Measurements from ENCODE around the gene MYO18A. TPM values are rescaled to one million over a fixed set of nuclear protein-coding genes. Genes with fewer than 3 reads are reported as not detected.

Gene MYO18A
- total RNA-seq, 1 experiment from 2014 or later = 89.9 TPM

DNA sequence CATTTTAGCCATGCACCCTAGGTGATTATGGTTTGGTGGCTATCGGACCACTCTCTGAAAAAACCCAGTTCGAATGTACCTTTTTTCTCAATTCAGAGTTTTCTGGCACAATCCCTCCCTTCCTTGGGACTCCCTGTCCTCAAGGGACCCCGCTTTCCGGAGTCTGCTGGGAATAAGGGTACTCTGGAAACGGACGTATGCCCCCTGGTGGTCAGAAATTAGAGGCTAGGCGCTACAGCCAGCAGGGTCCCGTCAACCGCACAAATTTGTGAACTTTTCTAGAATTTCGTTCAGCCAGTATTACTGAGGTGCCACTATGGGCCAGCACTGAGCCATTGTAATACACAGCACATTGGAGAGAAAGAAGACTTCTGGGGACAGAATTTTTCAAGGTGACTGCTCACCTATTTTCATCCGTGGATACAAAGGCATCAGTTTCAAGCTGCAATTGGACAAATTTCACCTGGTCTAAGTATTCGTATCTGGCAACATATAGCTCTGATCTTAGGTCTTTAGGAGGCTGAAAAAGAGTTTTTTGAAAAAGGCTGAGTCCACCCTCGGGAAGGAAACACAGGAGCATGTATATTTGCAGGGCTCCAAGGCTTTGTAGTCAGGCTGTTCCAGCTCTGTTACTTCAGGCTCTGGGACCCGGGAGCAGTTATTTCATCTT, 39.3 kb upstream of the MYO18A start:
- Mint-ChIP-seq H3K27ac (ENCODE audit: unreplicated experiment) (no peak overlapping the region), H3K4me1 (ENCODE audit: low read depth, unreplicated experiment) (peaks cover 8% of the 10 kb centered on the region), H3K27me3 (ENCODE audit: unreplicated experiment) (peaks cover 10% of the 10 kb centered on the region), H3K4me3 (ENCODE audit: low read depth, unreplicated experiment) (no peak overlapping the region), H3K36me3 (ENCODE audit: insufficient read depth, unreplicated experiment) (peaks cover 4% of the 10 kb centered on the region), H3K9me3 (ENCODE audit: low read depth, unreplicated experiment) (no peaks in the 10 kb centered on the region)
- peak; percentile 90 for DNase-seq
- no TSS peak for BruUV-seq (replicated peaks)
- CTCF ChIA-PET = interaction anchor here (0.6 to 3.5 kb wide), 8 partner anchors 16 to 254 kb away, joined by 3 to 28 read pairs (median 6); partner anchors contain the start of gene MYO18A
- TF ChIP-seq CTCF (IDR thresholded peaks at IDR 0.05; ENCODE audit: unreplicated experiment) = peak; percentile 95
- intact Hi-C loops (cut with micrococcal nuclease; ENCODE audit: unreplicated experiment) = loop anchor here (1.0 kb wide), 2 partner anchors 70 to 94 kb away; no protein-coding TSS in a partner anchor

DNA sequence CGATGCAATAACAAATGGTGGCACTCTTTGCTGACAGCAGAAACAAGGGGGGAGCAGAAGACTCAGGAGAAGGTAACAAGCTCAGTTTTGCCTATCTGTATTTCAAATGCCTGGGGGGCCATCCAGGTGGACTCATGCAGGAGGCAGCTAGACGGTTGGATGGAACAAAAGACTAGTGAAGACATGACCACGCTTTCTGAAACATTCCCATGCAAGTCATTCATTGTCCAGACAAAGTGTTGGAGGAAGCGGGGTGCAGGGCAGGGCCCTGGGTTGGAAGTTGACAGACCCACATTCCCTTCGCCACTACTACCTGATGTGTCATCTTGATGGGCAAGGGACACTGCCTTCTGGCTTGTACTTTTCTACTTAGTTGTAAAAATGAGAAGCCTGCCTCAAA, 36.7 kb upstream of the MYO18A start:
- no TSS peak for BruUV-seq (replicated peaks)
- Mint-ChIP-seq H3K27ac (ENCODE audit: unreplicated experiment) (no peak overlapping the region), H3K36me3 (ENCODE audit: insufficient read depth, unreplicated experiment) (no peaks in the 10 kb centered on the region), H3K27me3 (ENCODE audit: unreplicated experiment) (peaks cover 10% of the 10 kb centered on the region), H3K4me3 (ENCODE audit: low read depth, unreplicated experiment) (no peak overlapping the region), H3K9me3 (ENCODE audit: low read depth, unreplicated experiment) (no peaks in the 10 kb centered on the region), H3K4me1 (ENCODE audit: low read depth, unreplicated experiment) (peaks cover 8% of the 10 kb centered on the region)
- CTCF ChIA-PET = interaction anchor here (0.6 to 1.1 kb wide), 3 partner anchors 60 to 93 kb away, joined by 3 to 4 read pairs (median 3); no protein-coding TSS in a partner anchor
- intact Hi-C loops (cut with micrococcal nuclease; ENCODE audit: unreplicated experiment) = no loop called here
- no peak for DNase-seq
- no peak for TF ChIP-seq CTCF (IDR thresholded peaks at IDR 0.05; ENCODE audit: unreplicated experiment)

- no peaks in the 10 kb centered on the region for H3K9me3 Mint-ChIP-seq (ENCODE audit: low read depth, unreplicated experiment)
- H3K27ac Mint-ChIP-seq (ENCODE audit: unreplicated experiment) = no peak overlapping the region
- peaks cover 10% of the 10 kb centered on the region for H3K27me3 Mint-ChIP-seq (ENCODE audit: unreplicated experiment)
- no peak for DNase-seq
- H3K4me1 Mint-ChIP-seq (ENCODE audit: low read depth, unreplicated experiment) = peaks cover 8% of the 10 kb centered on the region
- no peaks in the 10 kb centered on the region for H3K36me3 Mint-ChIP-seq (ENCODE audit: insufficient read depth, unreplicated experiment)
- H3K4me3 Mint-ChIP-seq (ENCODE audit: low read depth, unreplicated experiment) = no peak overlapping the region
- CTCF ChIA-PET = interaction anchor here (0.6 to 1.1 kb wide), 4 partner anchors 60 to 565 kb away, joined by 3 to 4 read pairs (median 3); no protein-coding TSS in a partner anchor
- TF ChIP-seq CTCF (IDR thresholded peaks at IDR 0.05; ENCODE audit: unreplicated experiment) = no peak
- BruUV-seq (replicated peaks) = no TSS peak
- intact Hi-C loops (cut with micrococcal nuclease; ENCODE audit: unreplicated experiment) = no loop called here
These were observed 36.0 kb upstream of the MYO18A start for GRCh38 chr17:29216181-29216580.

DNA sequence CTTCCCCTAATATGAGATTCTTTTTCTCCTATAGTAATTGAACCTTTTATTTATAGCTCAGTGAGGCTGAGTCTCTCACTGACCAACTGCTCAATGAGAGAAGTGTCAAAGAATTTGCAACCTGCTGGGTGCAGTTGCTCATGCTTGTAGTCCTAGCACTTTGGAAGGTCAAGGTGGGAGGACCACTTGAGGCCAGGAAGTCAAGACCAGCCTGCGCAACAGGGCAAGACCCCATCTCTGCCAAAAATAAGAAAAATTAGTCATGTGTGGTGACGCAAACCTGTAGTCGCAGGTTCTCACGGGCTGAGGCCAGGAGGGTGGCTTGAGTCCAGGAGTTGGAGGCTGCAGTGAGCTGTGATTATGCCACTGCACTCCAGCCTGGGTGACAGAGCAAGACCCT, 35.5 kb upstream of the MYO18A start:
- BruUV-seq (replicated peaks) = no TSS peak
- Mint-ChIP-seq H3K4me3 (ENCODE audit: low read depth, unreplicated experiment) (no peak overlapping the region), H3K27me3 (ENCODE audit: unreplicated experiment) (peaks cover 10% of the 10 kb centered on the region), H3K36me3 (ENCODE audit: insufficient read depth, unreplicated experiment) (no peaks in the 10 kb centered on the region), H3K27ac (ENCODE audit: unreplicated experiment) (no peak overlapping the region), H3K9me3 (ENCODE audit: low read depth, unreplicated experiment) (no peaks in the 10 kb centered on the region), H3K4me1 (ENCODE audit: low read depth, unreplicated experiment) (peaks cover 8% of the 10 kb centered on the region)
- no peak for DNase-seq
- CTCF ChIA-PET = interaction anchor here (0.6 to 0.7 kb wide), 2 partner anchors 286 to 565 kb away, joined by 3 read pairs; no protein-coding TSS in a partner anchor
- intact Hi-C loops (cut with micrococcal nuclease; ENCODE audit: unreplicated experiment) = no loop called here
- no peak for TF ChIP-seq CTCF (IDR thresholded peaks at IDR 0.05; ENCODE audit: unreplicated experiment)

All from Calu3 (cell line).